DOHH2 (cell line): ENCODE data around the gene SCNN1A.

Experiments
- EZH2phosphoT487 ChIP-seq: fragments of 200-600 bp; sonication (generic); IDR thresholded peaks from 2 replicates; pipeline ENCODE4 v1.6.1; 2017; ENCODE audit warnings: borderline replicate concordance, mild to moderate bottlenecking, antibody characterized with exemption, low read length, moderate library complexity, mixed read lengths
- TF ChIP-seq, protein P1 (sequence below): fragments of 200-600 bp; sonication (generic); IDR thresholded peaks from one replicate; pipeline ENCODE4 v1.5.1; 2014; ENCODE audit warnings: antibody characterized with exemption, mild to moderate bottlenecking, low read depth, low read length; ENCODE audit not compliant: poor library complexity, severe bottlenecking

DNA sequence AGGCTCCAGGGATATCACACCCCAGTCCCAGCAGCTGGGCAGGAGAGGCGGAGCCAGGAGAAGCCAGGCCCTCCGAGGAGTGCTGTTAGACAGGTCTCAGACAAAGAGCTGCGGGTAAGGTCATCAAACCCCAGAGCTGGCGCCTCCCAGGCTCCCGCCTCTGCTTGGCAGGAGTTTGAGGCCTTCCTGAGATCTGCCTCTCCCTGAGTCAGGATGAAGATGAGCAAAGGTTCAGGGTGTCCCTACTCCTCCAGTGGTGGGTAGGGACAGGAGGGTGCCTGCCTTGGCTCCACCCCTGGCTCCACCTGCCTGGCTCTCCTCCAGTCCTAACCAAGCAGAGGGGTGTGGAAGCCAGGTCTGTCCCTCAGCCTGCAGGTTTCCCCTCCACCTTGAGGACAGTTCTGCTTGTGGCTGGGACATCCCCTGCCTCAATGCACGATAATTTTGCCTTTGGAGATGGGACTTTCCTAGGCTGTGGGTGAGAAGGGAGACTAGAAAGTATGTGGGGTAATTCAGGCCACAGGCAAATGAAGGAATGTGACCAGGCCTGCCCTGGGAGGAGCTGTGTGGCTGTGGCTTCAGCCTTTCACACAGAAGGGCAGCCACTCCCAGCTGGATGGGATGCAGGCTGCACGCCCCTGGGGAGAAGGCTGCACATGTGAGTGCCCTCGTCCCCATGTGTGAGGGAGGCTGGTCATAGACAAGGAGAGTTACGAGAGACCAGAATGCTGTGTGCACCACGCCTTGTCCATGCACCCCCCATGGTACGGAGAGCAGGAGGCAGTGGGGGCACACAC is 62.6 kb downstream of the SCNN1A start:
- TF ChIP-seq, protein P1, sequence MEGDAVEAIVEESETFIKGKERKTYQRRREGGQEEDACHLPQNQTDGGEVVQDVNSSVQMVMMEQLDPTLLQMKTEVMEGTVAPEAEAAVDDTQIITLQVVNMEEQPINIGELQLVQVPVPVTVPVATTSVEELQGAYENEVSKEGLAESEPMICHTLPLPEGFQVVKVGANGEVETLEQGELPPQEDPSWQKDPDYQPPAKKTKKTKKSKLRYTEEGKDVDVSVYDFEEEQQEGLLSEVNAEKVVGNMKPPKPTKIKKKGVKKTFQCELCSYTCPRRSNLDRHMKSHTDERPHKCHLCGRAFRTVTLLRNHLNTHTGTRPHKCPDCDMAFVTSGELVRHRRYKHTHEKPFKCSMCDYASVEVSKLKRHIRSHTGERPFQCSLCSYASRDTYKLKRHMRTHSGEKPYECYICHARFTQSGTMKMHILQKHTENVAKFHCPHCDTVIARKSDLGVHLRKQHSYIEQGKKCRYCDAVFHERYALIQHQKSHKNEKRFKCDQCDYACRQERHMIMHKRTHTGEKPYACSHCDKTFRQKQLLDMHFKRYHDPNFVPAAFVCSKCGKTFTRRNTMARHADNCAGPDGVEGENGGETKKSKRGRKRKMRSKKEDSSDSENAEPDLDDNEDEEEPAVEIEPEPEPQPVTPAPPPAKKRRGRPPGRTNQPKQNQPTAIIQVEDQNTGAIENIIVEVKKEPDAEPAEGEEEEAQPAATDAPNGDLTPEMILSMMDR, result no peak
- no peak for TF ChIP-seq EZH2phosphoT487
